HEK293 (cell line): ENCODE data around the gene CCDC175.

ENCODE experiments used
- CTCF ChIA-PET: fragments of 350-600 bp; formaldehyde crosslinking; extraction: SDS; loops from one replicate; lab custom pipeline; 2021; ENCODE audit warnings: antibody characterized with exemption; lab: Yijun Ruan, JAX
- POLR2A ChIA-PET: fragments of 300-600 bp; formaldehyde crosslinking; extraction: SDS; loops from one replicate; lab custom pipeline; 2020; ENCODE audit warnings: antibody characterized with exemption, inconsistent platforms; lab: Yijun Ruan, JAX
- H3K27ac ChIP-seq: fragments of 200-500 bp; sonication (Bioruptor generic); 2 replicates; pipeline ENCODE4 v1.5.1; 2014; ENCODE audit warnings: low read depth, low read length, control low read depth, inconsistent platforms; ENCODE audit errors: extremely low read depth
- H3K36me3 ChIP-seq, 2 experiments: fragments of 200-500 bp in 1 of 2; sonication (Bioruptor generic) in 1 of 2; 1 replicate in 1 of 2; 2 replicates in 1 of 2; pipeline ENCODE4 v1.5.1; 2014 to 2017; ENCODE audit warnings: inconsistent platforms in 2 of 2, low read length in 2 of 2; ENCODE audit not compliant: control insufficient read depth in 2 of 2, insufficient read depth in 1 of 2
- H3K4me1 ChIP-seq: fragments of 200-500 bp; sonication (Bioruptor generic); 2 replicates; pipeline ENCODE4 v1.5.1; 2014; ENCODE audit warnings: mild to moderate bottlenecking, low read length, inconsistent platforms; ENCODE audit not compliant: control insufficient read depth, insufficient read depth
- H3K4me3 ChIP-seq: 2 replicates; pipeline ENCODE4 v1.5.1; 2011; ENCODE audit warnings: low read depth, mild to moderate bottlenecking, control low read depth, low read length, moderate library complexity
- H3K9me3 ChIP-seq: fragments of 200-500 bp; sonication (Bioruptor generic); 2 replicates; pipeline ENCODE4 v1.5.1; 2014; ENCODE audit warnings: low read depth, low read length, inconsistent platforms; ENCODE audit not compliant: control insufficient read depth, insufficient read depth
- BCL11A ChIP-seq: fragments of 450-650 bp; formaldehyde crosslinking; IDR thresholded peaks from 2 replicates; pipeline ENCODE4 v1.5.1; 2016; ENCODE audit warnings: low read depth, missing biosample characterization, missing genetic modification characterization
- FEZF1 ChIP-seq: fragments of 450-650 bp; formaldehyde crosslinking; IDR thresholded peaks from 2 replicates; pipeline ENCODE4 v1.5.1; 2016; ENCODE audit warnings: missing biosample characterization, missing genetic modification characterization
- HIC1 ChIP-seq: fragments of 450-650 bp; formaldehyde crosslinking; IDR thresholded peaks from 2 replicates; pipeline ENCODE4 v1.5.1; 2016; ENCODE audit warnings: missing biosample characterization, missing genetic modification characterization
- IKZF3 ChIP-seq: fragments of 450-650 bp; IDR thresholded peaks from 2 replicates; pipeline ENCODE4 v1.5.0; 2018; ENCODE audit warnings: missing biosample characterization, mild to moderate bottlenecking, missing genetic modification characterization, moderate library complexity
- INSM2 ChIP-seq: fragments of 450-650 bp; formaldehyde crosslinking; IDR thresholded peaks from 2 replicates; pipeline ENCODE4 v1.5.1; 2016; ENCODE audit warnings: missing biosample characterization, missing genetic modification characterization
- KLF7 ChIP-seq: fragments of 450-650 bp; formaldehyde crosslinking; IDR thresholded peaks from 2 replicates; pipeline ENCODE4 v1.5.1; 2016; ENCODE audit warnings: missing biosample characterization, missing genetic modification characterization, borderline replicate concordance
- MZF1 ChIP-seq: fragments of 450-650 bp; formaldehyde crosslinking; IDR thresholded peaks from 2 replicates; pipeline ENCODE4 v1.5.1; 2017; ENCODE audit warnings: missing biosample characterization, missing genetic modification characterization, borderline replicate concordance
- OSR2 ChIP-seq: fragments of 450-650 bp; formaldehyde crosslinking; IDR thresholded peaks from 2 replicates; pipeline ENCODE4 v1.5.1; 2016; ENCODE audit warnings: missing biosample characterization, missing genetic modification characterization
- PRDM6 ChIP-seq: fragments of 450-650 bp; formaldehyde crosslinking; IDR thresholded peaks from 2 replicates; pipeline ENCODE4 v1.5.1; 2017; ENCODE audit warnings: missing biosample characterization, missing genetic modification characterization
- ZBTB11 ChIP-seq: fragments of 450-650 bp; formaldehyde crosslinking; conservative IDR thresholded peaks from 2 replicates; pipeline ENCODE4 v1.5.1; 2016; ENCODE audit warnings: low read depth, missing biosample characterization, missing genetic modification characterization
- ZBTB17 ChIP-seq: fragments of 450-650 bp; formaldehyde crosslinking; IDR thresholded peaks from 2 replicates; pipeline ENCODE4 v1.5.1; 2016; ENCODE audit warnings: missing biosample characterization, missing genetic modification characterization
- ZNF169 ChIP-seq: fragments of 450-650 bp; formaldehyde crosslinking; IDR thresholded peaks from 2 replicates; pipeline ENCODE4 v1.5.1; 2016; ENCODE audit warnings: missing biosample characterization, missing genetic modification characterization
- ZNF600 ChIP-seq: fragments of 450-650 bp; formaldehyde crosslinking; IDR thresholded peaks from 2 replicates; pipeline ENCODE4 v1.5.1; 2016; ENCODE audit warnings: missing biosample characterization, missing genetic modification characterization
- ZNF629 ChIP-seq: fragments of 450-650 bp; formaldehyde crosslinking; IDR thresholded peaks from 2 replicates; pipeline ENCODE4 v1.5.1; 2017; ENCODE audit warnings: missing biosample characterization, missing genetic modification characterization
- ZNF768 ChIP-seq: fragments of 450-650 bp; formaldehyde crosslinking; IDR thresholded peaks from 2 replicates; pipeline ENCODE4 v1.5.1; 2018; ENCODE audit warnings: missing biosample characterization, mild to moderate bottlenecking, missing genetic modification characterization
- ZNF837 ChIP-seq: fragments of 450-650 bp; formaldehyde crosslinking; IDR thresholded peaks from 2 replicates; pipeline ENCODE4 v1.5.1; 2016; ENCODE audit warnings: missing biosample characterization, missing genetic modification characterization
- ZNF843 ChIP-seq: fragments of 450-650 bp; formaldehyde crosslinking; IDR thresholded peaks from 2 replicates; pipeline ENCODE4 v1.5.1; 2016; ENCODE audit warnings: missing biosample characterization, missing genetic modification characterization
- ZSCAN30 ChIP-seq: fragments of 450-650 bp; IDR thresholded peaks from 2 replicates; pipeline ENCODE4 v1.5.1; 2018; ENCODE audit warnings: missing biosample characterization, mild to moderate bottlenecking, missing genetic modification characterization, moderate library complexity
- ZXDB ChIP-seq: fragments of 450-650 bp; formaldehyde crosslinking; IDR thresholded peaks from 2 replicates; pipeline ENCODE4 v1.5.1; 2016; ENCODE audit warnings: missing biosample characterization, missing genetic modification characterization
- TF ChIP-seq, protein P1 (sequence below): fragments of 450-650 bp; IDR thresholded peaks from 2 replicates; pipeline ENCODE4 v1.5.1; 2018; ENCODE audit warnings: missing biosample characterization, mild to moderate bottlenecking, missing genetic modification characterization
- TF ChIP-seq, protein P2 (sequence below): fragments of 450-650 bp; formaldehyde crosslinking; IDR thresholded peaks from 2 replicates; pipeline ENCODE4 v1.5.1; 2017; ENCODE audit warnings: missing biosample characterization, missing genetic modification characterization

The CCDC175 gene

GRCh38 chr14:59585891-59586554 is 9.4 kb upstream of the CCDC175 start:
- Histone ChIP-seq H3K9me3 (no peaks in the 10 kb centered on the region), H3K27ac (no peak overlapping the region)
- TF ChIP-seq INSM2 (tag by site-specific recombination), result 0 out of 2 replicates have a peak, but pooled peaks have one; percentile 53
- no peak for TF ChIP-seq ZNF768 (tag by site-specific recombination)
- peak; percentile 14; the same call in 1 of the 2 replicates for TF ChIP-seq ZSCAN30
- TF ChIP-seq PRDM6 (tag by site-specific recombination), result peak; percentile 88
- TF ChIP-seq, protein P1, sequence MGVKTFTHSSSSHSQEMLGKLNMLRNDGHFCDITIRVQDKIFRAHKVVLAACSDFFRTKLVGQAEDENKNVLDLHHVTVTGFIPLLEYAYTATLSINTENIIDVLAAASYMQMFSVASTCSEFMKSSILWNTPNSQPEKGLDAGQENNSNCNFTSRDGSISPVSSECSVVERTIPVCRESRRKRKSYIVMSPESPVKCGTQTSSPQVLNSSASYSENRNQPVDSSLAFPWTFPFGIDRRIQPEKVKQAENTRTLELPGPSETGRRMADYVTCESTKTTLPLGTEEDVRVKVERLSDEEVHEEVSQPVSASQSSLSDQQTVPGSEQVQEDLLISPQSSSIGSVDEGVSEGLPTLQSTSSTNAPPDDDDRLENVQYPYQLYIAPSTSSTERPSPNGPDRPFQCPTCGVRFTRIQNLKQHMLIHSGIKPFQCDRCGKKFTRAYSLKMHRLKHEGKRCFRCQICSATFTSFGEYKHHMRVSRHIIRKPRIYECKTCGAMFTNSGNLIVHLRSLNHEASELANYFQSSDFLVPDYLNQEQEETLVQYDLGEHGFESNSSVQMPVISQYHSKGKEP (tag by site-specific recombination), result peak; percentile 67
- TF ChIP-seq IKZF3 (tag by site-specific recombination), result 0 out of 2 replicates have a peak, but pooled peaks have one; percentile 14
- TF ChIP-seq ZNF169 (tag by site-specific recombination), result no peak
- TF ChIP-seq ZNF837 (tag by site-specific recombination), result no peak
- peak; percentile 78; the same call in 1 of the 2 replicates for TF ChIP-seq ZNF843
- TF ChIP-seq HIC1 (tag by site-specific recombination), result peak; percentile 56; the same call in 1 of the 2 replicates
- TF ChIP-seq ZBTB17 (tag by site-specific recombination), result peak; percentile 67
- 0 out of 2 replicates have a peak, but pooled peaks have one; percentile 23 for TF ChIP-seq ZXDB (tag by site-specific recombination)
- TF ChIP-seq KLF7 (tag by site-specific recombination), result no peak
- TF ChIP-seq FEZF1 (tag by site-specific recombination), result peak; percentile 60
- peak; percentile 69 for TF ChIP-seq OSR2
- peak; percentile 72 for TF ChIP-seq ZNF600 (tag by site-specific recombination)
- TF ChIP-seq ZBTB11, result peak; percentile 29; the same call in 1 of the 2 replicates
- TF ChIP-seq ZNF629, result peak; percentile 45; the same call in 1 of the 2 replicates
- TF ChIP-seq MZF1 (tag by site-specific recombination), result 0 out of 2 replicates have a peak, but pooled peaks have one; percentile 21
- TF ChIP-seq, protein P2, sequence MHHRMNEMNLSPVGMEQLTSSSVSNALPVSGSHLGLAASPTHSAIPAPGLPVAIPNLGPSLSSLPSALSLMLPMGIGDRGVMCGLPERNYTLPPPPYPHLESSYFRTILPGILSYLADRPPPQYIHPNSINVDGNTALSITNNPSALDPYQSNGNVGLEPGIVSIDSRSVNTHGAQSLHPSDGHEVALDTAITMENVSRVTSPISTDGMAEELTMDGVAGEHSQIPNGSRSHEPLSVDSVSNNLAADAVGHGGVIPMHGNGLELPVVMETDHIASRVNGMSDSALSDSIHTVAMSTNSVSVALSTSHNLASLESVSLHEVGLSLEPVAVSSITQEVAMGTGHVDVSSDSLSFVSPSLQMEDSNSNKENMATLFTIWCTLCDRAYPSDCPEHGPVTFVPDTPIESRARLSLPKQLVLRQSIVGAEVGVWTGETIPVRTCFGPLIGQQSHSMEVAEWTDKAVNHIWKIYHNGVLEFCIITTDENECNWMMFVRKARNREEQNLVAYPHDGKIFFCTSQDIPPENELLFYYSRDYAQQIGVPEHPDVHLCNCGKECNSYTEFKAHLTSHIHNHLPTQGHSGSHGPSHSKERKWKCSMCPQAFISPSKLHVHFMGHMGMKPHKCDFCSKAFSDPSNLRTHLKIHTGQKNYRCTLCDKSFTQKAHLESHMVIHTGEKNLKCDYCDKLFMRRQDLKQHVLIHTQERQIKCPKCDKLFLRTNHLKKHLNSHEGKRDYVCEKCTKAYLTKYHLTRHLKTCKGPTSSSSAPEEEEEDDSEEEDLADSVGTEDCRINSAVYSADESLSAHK (tag by site-specific recombination), result 0 out of 2 replicates have a peak, but pooled peaks have one; percentile 34
- TF ChIP-seq BCL11A (tag by site-specific recombination), result peak; percentile 31; the same call in 1 of the 2 replicates
- TF ChIP-seq, all 188 proteins: peak for 17
- H3K4me3 ChIP-seq, result no peak overlapping the region
- CTCF ChIA-PET, result interaction anchor here (0.6 to 2.2 kb wide), 3 partner anchors 9 to 224 kb away, joined by 4 to 13 read pairs (median 4); partner anchors contain the start of gene CCDC175
- peaks cover 11% of the 10 kb centered on the region for H3K4me1 ChIP-seq
- no peaks in the 10 kb centered on the region for H3K36me3 ChIP-seq
- POLR2A ChIA-PET, result no interaction called here
